HG02763 (cell line): ENCODE measurements around the gene RETN.

ENCODE experiments used
- ATAC-seq: cut with Tn5 transposase; IDR thresholded peaks from one replicate; pipeline ENCODE4 v1.9.1; 2021; ENCODE audit warnings: mild to moderate bottlenecking, moderate library complexity; ENCODE audit not compliant: unreplicated experiment

The RETN gene

GRCh38 chr19:7705387-7706187 is 36.7 kb downstream of the RETN start:
- ATAC-seq = peak; percentile 57

- no peak for ATAC-seq
Measured at GRCh38 chr19:7706188-7706954, 37.5 kb downstream of the RETN start.

- no peak for ATAC-seq
Measured at GRCh38 chr19:7706955-7707456, 38.2 kb downstream of the RETN start.

- no peak for ATAC-seq
Measured at GRCh38 chr19:7709932-7710460, 41.1 kb downstream of the RETN start.

- ATAC-seq = no peak
Measured at GRCh38 chr19:7710616-7711015, 41.8 kb downstream of the RETN start.

- no peak for ATAC-seq
Measured at GRCh38 chr19:7715671-7716070, 46.8 kb downstream of the RETN start.

GRCh38 chr19:7716762-7717161 is 47.9 kb downstream of the RETN start:
- no peak for ATAC-seq

- no peak for ATAC-seq
Measured at GRCh38 chr19:7718668-7719067, 49.8 kb downstream of the RETN start.
